ENCODE measurements around the gene GPR137.
A peak's percentile ranks its signal among the peaks of the same experiment; 100 is the strongest.
"Not testable (repeated sequence)": the region's sequence is repeated elsewhere in the genome, so short reads cannot be mapped to it uniquely, and the experiment has no call there.

GPR137 gene

GRCh38 chr11:64323984-64324383 is 38.3 kb downstream of the GPR137 start:
- not testable (repeated sequence) for DNase-seq

GRCh38 chr11:64324692-64325469 is 39.2 kb downstream of the GPR137 start:
- DNase-seq = no peak

- DNase-seq = no peak
These were observed 41.7 kb downstream of the GPR137 start for GRCh38 chr11:64327375-64327774.

- DNase-seq = no peak
These were observed 42.3 kb downstream of the GPR137 start for GRCh38 chr11:64327993-64328392.

GRCh38 chr11:64330888-64331287 is 45.2 kb downstream of the GPR137 start:
- DNase-seq = no peak

DNA sequence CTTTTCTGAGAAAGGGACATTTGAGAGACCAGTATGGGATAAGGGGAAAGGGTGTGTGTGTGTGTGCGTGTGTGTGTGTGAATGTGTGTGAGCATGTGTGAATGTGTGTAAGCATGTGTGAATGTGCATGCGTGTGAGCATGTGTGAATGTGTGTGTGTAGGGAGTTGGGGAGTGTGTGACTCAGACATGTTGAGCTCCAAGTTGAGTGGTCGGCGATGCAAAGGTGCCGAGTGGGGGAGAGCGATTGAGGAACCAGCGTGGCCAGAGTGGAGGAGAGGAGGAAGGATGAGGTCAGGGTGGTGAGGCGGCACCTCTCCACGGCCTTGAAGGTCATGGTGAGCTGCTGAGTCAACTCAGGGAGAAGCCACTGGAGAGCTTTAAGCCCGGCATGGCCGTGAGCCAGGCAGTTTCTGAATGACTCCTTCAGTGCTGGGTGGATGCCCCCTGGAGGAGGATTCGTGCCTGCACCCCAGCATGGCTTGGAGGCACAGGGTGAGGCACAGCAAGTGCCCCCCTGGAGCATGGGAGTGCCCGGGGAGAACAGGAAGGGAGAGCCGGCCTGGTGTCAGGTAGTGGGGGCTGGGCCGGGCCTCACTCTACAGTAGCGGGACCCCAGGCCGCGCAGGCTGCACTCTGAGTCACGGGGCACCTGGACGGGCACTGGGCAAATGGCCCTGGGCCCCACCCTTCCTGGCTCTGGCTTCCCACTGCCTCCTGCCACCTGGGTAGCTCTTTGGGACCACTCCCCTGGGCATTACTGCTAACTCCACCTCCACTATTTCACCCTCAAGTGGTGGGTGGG is 46.1 kb downstream of the GPR137 start:
- no peak for DNase-seq

DNA sequence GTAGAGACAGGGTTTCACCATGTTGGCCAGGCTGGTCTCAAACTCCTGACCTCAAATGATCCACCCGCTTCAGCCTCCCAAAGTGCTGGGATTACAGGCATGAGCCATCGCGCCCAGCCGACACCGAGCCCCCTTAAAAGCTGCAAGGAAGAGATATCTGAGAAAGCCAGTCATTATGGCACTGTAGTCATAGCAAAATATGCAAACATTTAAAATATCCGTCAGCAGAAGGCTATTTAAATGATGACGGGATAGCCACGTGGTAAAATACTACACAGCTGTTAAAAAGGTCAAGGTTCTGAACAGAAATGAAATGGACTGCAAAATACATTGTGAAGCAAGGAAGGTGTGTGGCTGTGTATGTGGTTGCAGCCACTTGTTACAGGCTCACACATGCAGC is 47.9 kb downstream of the GPR137 start:
- no peak for DNase-seq

DNA sequence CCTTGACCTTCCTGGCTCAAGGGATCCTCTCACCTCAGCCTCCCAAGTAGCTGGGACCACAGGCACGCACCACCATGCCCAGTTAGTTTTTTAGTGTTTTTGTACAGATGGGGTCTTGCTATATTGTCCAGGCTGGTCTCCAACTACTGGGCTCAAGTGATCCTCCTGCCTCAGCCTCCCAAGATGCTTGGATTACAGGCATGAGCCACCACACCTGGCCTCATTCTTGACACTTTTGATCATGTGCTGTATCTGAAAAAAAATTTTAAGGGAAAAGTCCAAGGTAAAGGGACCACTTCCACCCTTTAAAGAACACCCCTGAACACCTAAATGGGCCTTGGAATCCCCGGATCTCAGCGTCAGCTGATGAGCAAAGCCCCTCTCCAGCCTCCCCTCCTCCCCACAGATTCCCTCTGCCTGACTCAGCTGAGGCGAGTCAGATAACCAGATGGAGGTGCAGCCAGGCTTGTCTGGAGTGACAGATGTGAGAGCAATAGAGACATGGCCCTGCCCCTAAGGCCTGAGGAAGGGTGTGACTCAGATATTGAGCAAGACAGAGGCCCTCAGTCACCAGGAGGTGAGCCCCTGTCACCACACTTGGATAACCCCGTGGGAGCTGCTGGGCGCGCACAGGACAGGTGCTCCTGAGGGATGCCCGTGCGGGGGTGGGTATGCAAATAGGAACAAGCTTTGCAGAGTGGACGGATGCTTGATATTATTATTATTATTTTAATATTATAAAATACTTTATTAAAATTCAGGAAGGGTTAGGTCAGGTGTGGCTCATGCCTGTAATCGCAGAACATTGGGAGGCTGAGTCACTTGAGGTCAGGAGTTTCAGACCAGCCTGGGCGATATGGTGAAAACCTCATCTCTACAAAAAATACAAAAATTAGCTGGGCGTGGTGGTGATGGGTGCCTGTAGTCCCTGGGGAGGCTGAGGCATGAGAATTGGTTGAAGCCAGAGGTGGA is 49.4 kb downstream of the GPR137 start:
- DNase-seq = peak in 1 of 2 experiments; percentile 19

DNA sequence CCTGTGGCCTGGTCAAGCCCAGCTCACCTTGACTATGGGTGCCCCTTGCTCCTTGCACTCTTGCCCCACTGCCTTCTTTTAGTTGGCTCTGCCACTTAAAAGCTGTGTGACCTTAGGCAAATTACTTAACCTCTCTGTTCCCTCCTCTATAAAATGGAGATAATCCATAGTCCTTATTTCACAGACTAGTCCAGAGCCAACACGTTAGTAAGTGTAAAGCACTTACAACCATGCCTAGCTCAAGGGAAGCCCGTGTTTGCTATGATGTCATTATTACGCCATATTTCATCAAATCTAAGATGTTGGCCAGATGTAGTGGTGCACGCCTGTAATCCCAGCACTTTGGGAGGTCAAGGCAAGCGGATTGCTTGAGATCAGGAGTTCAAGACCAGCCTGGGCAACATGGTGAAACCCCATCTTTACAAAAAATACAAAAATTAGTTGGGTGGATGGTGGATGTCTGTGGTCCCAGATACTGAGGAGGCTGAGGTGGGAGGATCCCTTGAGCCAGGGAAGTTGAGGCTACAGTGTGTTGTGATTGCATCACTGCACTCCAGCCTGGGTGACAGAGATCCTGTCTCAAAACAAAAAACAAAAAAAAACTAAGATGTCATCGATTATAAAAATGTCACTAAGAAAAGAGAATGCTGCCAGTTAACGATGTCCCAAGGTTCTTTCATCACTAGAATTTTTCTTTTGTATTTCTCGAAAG is 52.0 kb downstream of the GPR137 start:
- DNase-seq = no peak

DNA sequence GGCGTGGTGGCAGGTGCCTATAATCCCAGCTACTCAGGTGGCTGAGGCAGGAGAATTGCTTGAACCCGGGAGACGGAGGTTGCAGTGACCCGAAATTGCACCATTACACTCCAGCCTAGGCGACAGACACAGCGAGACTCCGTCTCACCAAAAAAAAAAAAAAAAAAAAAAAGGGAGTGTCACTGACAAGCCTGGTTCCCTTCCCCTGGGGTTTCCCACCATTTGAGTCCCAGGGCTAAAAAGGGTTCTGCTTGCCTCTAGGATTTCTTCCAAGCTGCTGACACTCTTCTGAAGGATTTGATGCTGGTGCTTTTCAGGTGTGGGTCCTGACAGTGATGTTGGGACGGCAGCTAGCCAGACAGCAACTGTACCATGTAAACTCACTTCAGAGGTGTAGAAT is 53.1 kb downstream of the GPR137 start:
- DNase-seq = no peak

All from NCI-H187 (cell line).